H1 (cell line): ENCODE measurements around the gene SUMF1. TPM values are rescaled to one million over a fixed set of nuclear protein-coding genes. Genes with fewer than 3 reads are reported as not detected.

Experiments used
- CHD2 ChIP-seq: IDR thresholded peaks from 2 replicates; pipeline ENCODE4 v1.6.1; 2012; ENCODE audit warnings: low read length, improper control_type of control experiment
- CTBP2 ChIP-seq: IDR thresholded peaks from 2 replicates; pipeline ENCODE4 v1.7.0; 2011; ENCODE audit warnings: borderline replicate concordance, mild to moderate bottlenecking, moderate library complexity, mixed read lengths, low read length; ENCODE audit not compliant: insufficient read depth, insufficient read length
- HDAC2 ChIP-seq, 2 experiments: fragments of 300-600 bp in 1 of 2; sonication (generic) in 1 of 2; IDR thresholded peaks; 2 replicates each; pipeline ENCODE4 v1.6.1; 2011 to 2012; ENCODE audit warnings: low read depth in 2 of 2, low read length in 2 of 2, mild to moderate bottlenecking in 2 of 2, moderate library complexity in 2 of 2, borderline replicate concordance in 1 of 2, inconsistent platforms in 1 of 2
- KDM4A ChIP-seq: IDR thresholded peaks from one replicate; pipeline ENCODE4 v1.7.1; 2012; ENCODE audit warnings: low read depth, mild to moderate bottlenecking, moderate library complexity, low read length, inconsistent platforms; ENCODE audit not compliant: severe bottlenecking
- YY1 ChIP-seq: IDR thresholded peaks from 2 replicates; pipeline ENCODE4 v1.6.1; 2011; ENCODE audit warnings: low read depth, mild to moderate bottlenecking, low read length
- polyA plus RNA-seq, 7 experiments: library from polyadenylated mRNA; depleted of rRNA in 3 of 7; stranded (reverse) in 5 of 7; unstranded in 2 of 7; fragments of >200 nt in 5 of 7; fragments of 200-250 nt in 2 of 7; gene quantifications; 1 replicate in 5 of 7; 2 replicates in 1 of 7; 4 replicates in 1 of 7; pipeline versions ENCODE4 v1.2.1 to v1.2.3, GENCODE V29; 2011 to 2013; ENCODE audit warnings: missing spikeins in 2 of 7, mixed read lengths in 2 of 7
- total RNA-seq: library from RNA; stranded (reverse); fragmentation: NEBNext Ultra II Directional; extraction: Animal tissue kit (Norgen Biotek cat#: 25700); gene quantifications from 2 replicates; pipeline ENCODE4 v1.2.1, GENCODE V29; 2021

SUMF1 gene
- total and polyA plus RNA-seq, 2 of the 8 experiments (the other 6 are each of a cell fraction or from before 2014, with no cell fraction given) = 12.5 to 15.0 TPM

DNA sequence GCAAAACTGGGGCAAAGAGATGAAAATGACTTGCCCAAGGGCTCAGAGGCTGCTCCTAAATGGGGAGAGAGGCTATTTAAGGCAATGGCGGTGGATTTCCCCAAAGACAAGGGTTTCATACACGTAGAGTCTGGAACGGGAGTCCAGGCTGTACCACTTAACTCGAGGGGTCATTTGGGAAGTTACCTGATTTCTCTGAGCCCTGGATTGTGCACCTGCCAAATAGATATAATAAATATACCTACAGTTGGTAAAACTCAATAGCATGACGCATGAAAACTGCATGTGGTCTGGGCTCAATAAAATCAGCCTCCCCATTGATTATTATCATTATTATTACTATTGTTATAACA, 24.8 kb upstream of the SUMF1 start (continued):
- no peak for TF ChIP-seq CTBP2
- no peak for TF ChIP-seq CHD2
- no peak for TF ChIP-seq HDAC2 (IDR thresholded peaks at IDR 0.05; ENCODE audit: borderline replicate concordance in 1 of 2, low read depth in 2 of 2, low read length in 2 of 2)
- TF ChIP-seq YY1 = no peak
- TF ChIP-seq KDM4A = no peak
